ENCODE measurements around the gene LMX1B.

- no peak for TF ChIP-seq CTCF (tag by site-specific recombination; IDR thresholded peaks at IDR 0.05)
- peak; percentile 40; the same call in 1 of the 2 replicates for TF ChIP-seq KLF1 (tag by site-specific recombination; IDR thresholded peaks at IDR 0.05)
- TF ChIP-seq PATZ1 (tag by site-specific recombination; IDR thresholded peaks at IDR 0.05): no peak
- TF ChIP-seq ZNF184 (tag by site-specific recombination; IDR thresholded peaks at IDR 0.05): no peak
- no peak for TF ChIP-seq TSHZ1 (tag by site-specific recombination; IDR thresholded peaks at IDR 0.05; ENCODE audit: borderline replicate concordance)
- TF ChIP-seq HOXA7 (CRISPR knock-in tag; IDR thresholded peaks at IDR 0.05; ENCODE audit: borderline replicate concordance): no peak
- no peak for TF ChIP-seq ZNF660 (tag by site-specific recombination; IDR thresholded peaks at IDR 0.05)
- no peak for TF ChIP-seq ZNF558 (tag by site-specific recombination; IDR thresholded peaks at IDR 0.05)
- no peak for TF ChIP-seq SP2 (tag by site-specific recombination; IDR thresholded peaks at IDR 0.05)
- no peak for TF ChIP-seq KLF9 (tag by site-specific recombination; IDR thresholded peaks at IDR 0.05; ENCODE audit: low read depth)
- TF ChIP-seq ZNF747 (tag by site-specific recombination; IDR thresholded peaks at IDR 0.05): no peak
- no peak for TF ChIP-seq ZBTB44 (tag by site-specific recombination; IDR thresholded peaks at IDR 0.05)
Observed at GRCh38 chr9:126664900-126665643, 51.3 kb downstream of the LMX1B start.

Measured in HEK293 (cell line).